ENCODE data around the gene GPR55.

The GPR55 gene

DNA sequence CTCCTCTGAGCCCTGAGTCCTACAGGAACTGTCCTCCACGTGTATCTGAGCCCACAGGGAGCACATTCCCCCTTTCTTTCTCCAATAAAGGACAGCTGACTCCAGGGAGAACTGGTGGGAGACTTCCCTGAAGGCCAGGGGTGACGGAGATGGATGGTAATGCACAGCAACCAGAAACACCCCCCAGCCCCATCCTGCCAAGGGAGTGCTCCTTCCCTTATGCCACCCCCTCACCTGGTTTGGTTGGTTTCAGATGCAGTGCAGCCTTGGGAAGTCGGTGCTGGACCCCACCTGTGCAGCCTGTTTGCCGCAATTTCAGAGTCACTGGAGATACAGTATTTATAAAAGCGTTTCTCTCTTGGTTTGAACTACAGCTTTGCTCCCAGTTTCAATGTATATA lies 24.0 kb downstream of the GPR55 start:
- no peak overlapping the region for H3K9ac ChIP-seq (ENCODE audit: low read length in 5 of 5)
- peaks cover 3 to 20% (median 10%) of the 10 kb centered on the region in 5 donors for H3K27me3 ChIP-seq (ENCODE audit: control insufficient read depth in 5 of 5, insufficient read depth in 4 of 5, low read length in 5 of 5)
- no peaks in the 10 kb centered on the region for H3K9me3 ChIP-seq (ENCODE audit: control insufficient read depth in 5 of 5, low read length in 5 of 5)
- H3K36me3 ChIP-seq (ENCODE audit: control insufficient read depth in 5 of 5, insufficient read depth in 5 of 5, low read length in 5 of 5) = no peaks in the 10 kb centered on the region
- H3K4me3 ChIP-seq (ENCODE audit: low read depth in 1 of 5, low read length in 5 of 5) = no peak overlapping the region
- no peak overlapping the region for H3K27ac ChIP-seq (ENCODE audit: low read depth, low read length)
- H3K4me1 ChIP-seq (ENCODE audit: control insufficient read depth in 5 of 5, insufficient read depth in 5 of 5, low read length in 5 of 5) = peaks cover 0 to 6% (median 0%) of the 10 kb centered on the region in 5 donors

DNA sequence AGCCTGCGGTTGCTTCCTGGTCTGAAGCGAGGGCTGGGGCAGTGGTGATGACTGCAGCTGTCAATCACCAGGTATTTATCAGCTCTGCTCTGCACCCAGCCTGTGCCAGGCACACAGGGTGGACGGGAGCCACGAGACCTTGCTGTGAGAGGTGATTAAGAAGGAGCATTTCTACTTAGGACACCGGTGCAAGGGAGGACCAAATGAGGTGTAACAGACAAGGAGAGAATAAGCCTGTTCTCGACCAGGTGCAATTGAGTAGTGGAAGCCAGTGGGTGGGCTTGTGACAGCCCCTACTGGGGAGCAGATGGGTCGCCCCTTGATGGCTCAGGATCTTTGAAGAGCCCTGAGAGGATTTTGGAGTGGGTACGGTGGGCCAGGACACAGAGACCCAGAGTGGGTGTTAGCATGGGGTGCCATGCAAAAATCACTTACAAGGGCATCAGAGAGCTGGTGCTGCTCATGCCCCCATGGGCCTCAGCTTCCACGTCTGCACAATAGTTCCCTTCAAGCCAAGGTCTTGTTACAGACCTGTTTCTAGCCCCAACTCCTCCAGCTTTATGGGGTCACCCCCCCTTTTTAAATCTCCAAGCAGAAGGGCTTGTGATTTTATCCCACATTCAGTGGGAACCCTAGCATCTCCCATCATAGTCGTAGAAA lies 24.6 kb downstream of the GPR55 start:
- H3K4me3 ChIP-seq (ENCODE audit: low read depth in 1 of 5, low read length in 5 of 5) = no peak overlapping the region
- no peaks in the 10 kb centered on the region for H3K36me3 ChIP-seq (ENCODE audit: control insufficient read depth in 5 of 5, insufficient read depth in 5 of 5, low read length in 5 of 5)
- H3K27me3 ChIP-seq (ENCODE audit: control insufficient read depth in 5 of 5, insufficient read depth in 4 of 5, low read length in 5 of 5) = peaks cover 3 to 22% (median 10%) of the 10 kb centered on the region in 5 donors
- H3K9me3 ChIP-seq (ENCODE audit: control insufficient read depth in 5 of 5, low read length in 5 of 5) = no peaks in the 10 kb centered on the region
- no peak overlapping the region for H3K27ac ChIP-seq (ENCODE audit: low read depth, low read length)
- H3K4me1 ChIP-seq (ENCODE audit: control insufficient read depth in 5 of 5, insufficient read depth in 5 of 5, low read length in 5 of 5) = peaks cover 0 to 6% (median 0%) of the 10 kb centered on the region in 5 donors
- no peak overlapping the region for H3K9ac ChIP-seq (ENCODE audit: low read length in 5 of 5)

DNA sequence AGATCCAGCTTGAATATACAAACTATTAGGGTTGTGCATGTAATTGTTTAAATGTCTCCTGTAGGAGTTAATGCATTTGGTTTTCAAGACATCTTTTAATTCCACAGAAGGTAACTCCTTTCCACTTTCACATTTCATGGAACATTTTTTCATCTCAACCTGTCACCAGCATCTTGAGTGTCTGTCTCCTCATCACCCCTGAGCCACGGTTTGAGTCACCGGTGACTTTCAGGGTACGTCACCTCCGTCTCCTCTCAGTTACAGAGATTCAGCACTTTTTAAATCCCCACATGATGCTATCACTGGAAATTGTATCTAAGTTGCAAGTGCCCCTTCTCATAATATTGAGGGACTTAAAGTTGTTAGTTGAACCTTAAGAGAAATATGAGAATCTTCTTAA lies 25.3 kb downstream of the GPR55 start:
- Histone ChIP-seq H3K4me1 (ENCODE audit: control insufficient read depth in 5 of 5, insufficient read depth in 5 of 5, low read length in 5 of 5) (peaks cover 0 to 6% (median 0%) of the 10 kb centered on the region in 5 donors), H3K27ac (ENCODE audit: low read depth, low read length) (no peak overlapping the region), H3K9me3 (ENCODE audit: control insufficient read depth in 5 of 5, low read length in 5 of 5) (no peaks in the 10 kb centered on the region)

DNA sequence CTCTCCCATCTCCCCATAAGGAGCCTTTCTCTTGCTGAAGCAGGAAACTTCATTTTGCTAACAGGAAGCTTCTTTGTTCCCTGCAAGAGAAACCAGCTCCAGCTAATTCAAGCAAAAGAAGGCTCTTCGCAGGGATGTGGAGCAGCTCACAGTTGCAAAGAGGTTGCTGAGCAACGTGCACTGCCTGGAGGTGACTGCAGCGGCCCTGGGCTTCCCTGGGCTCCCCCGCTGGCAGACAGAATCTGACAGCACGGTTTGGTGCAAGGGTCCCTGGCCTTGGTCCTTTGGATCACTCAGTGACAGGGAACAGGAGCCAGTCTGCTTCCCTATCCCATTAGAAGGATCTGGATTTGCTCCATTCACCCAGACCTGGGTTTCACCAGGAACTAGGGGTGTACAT lies 25.8 kb downstream of the GPR55 start:
- Histone ChIP-seq H3K4me1 (ENCODE audit: control insufficient read depth in 5 of 5, insufficient read depth in 5 of 5, low read length in 5 of 5) (peaks cover 0 to 6% (median 0%) of the 10 kb centered on the region in 5 donors), H3K27ac (ENCODE audit: low read depth, low read length) (no peak overlapping the region), H3K9me3 (ENCODE audit: control insufficient read depth in 5 of 5, low read length in 5 of 5) (no peaks in the 10 kb centered on the region), H3K4me3 (ENCODE audit: low read depth in 1 of 5, low read length in 5 of 5) (no peak overlapping the region), H3K27me3 (ENCODE audit: control insufficient read depth in 5 of 5, insufficient read depth in 4 of 5, low read length in 5 of 5) (peaks cover 3 to 26% (median 10%) of the 10 kb centered on the region in 5 donors), H3K36me3 (ENCODE audit: control insufficient read depth in 5 of 5, insufficient read depth in 5 of 5, low read length in 5 of 5) (no peaks in the 10 kb centered on the region), H3K9ac (ENCODE audit: low read length in 5 of 5) (no peak overlapping the region)

More for the DNA sequence above, 25.3 kb downstream of the GPR55 start:
- no peak overlapping the region for H3K4me3 ChIP-seq (ENCODE audit: low read depth in 1 of 5, low read length in 5 of 5)
- H3K9ac ChIP-seq (ENCODE audit: low read length in 5 of 5) = no peak overlapping the region
- no peaks in the 10 kb centered on the region for H3K36me3 ChIP-seq (ENCODE audit: control insufficient read depth in 5 of 5, insufficient read depth in 5 of 5, low read length in 5 of 5)
- peaks cover 3 to 23% (median 10%) of the 10 kb centered on the region in 5 donors for H3K27me3 ChIP-seq (ENCODE audit: control insufficient read depth in 5 of 5, insufficient read depth in 4 of 5, low read length in 5 of 5)

DNA sequence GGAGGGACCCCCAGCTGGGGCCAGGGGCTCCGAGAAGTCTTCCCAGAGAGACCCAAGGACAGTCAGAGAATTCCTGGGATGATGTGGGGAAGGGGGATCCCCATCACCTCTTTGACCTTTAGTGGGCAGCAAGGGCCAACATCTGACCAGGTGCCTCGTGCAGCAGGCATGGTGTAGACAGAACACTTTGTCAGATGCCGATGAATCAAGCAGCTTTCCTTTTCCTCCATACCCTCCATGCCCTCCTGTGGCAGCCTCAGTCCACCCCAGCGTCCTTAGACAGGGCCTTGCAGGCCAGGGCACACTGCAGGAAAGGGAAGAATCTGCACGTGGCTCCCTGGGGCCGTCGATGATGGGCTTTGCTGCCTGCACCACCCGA lies 26.3 kb downstream of the GPR55 start:
- peaks cover 4 to 31% (median 10%) of the 10 kb centered on the region in 5 donors for H3K27me3 ChIP-seq (ENCODE audit: control insufficient read depth in 5 of 5, insufficient read depth in 4 of 5, low read length in 5 of 5)
- H3K36me3 ChIP-seq (ENCODE audit: control insufficient read depth in 5 of 5, insufficient read depth in 5 of 5, low read length in 5 of 5) = no peaks in the 10 kb centered on the region
- H3K4me1 ChIP-seq (ENCODE audit: control insufficient read depth in 5 of 5, insufficient read depth in 5 of 5, low read length in 5 of 5) = peaks cover 0 to 6% (median 0%) of the 10 kb centered on the region in 5 donors
- H3K4me3 ChIP-seq (ENCODE audit: low read depth in 1 of 5, low read length in 5 of 5) = no peak overlapping the region
- H3K9me3 ChIP-seq (ENCODE audit: control insufficient read depth in 5 of 5, low read length in 5 of 5) = no peaks in the 10 kb centered on the region
- H3K9ac ChIP-seq (ENCODE audit: low read length in 5 of 5) = no peak overlapping the region
- H3K27ac ChIP-seq (ENCODE audit: low read depth, low read length) = no peak overlapping the region

DNA sequence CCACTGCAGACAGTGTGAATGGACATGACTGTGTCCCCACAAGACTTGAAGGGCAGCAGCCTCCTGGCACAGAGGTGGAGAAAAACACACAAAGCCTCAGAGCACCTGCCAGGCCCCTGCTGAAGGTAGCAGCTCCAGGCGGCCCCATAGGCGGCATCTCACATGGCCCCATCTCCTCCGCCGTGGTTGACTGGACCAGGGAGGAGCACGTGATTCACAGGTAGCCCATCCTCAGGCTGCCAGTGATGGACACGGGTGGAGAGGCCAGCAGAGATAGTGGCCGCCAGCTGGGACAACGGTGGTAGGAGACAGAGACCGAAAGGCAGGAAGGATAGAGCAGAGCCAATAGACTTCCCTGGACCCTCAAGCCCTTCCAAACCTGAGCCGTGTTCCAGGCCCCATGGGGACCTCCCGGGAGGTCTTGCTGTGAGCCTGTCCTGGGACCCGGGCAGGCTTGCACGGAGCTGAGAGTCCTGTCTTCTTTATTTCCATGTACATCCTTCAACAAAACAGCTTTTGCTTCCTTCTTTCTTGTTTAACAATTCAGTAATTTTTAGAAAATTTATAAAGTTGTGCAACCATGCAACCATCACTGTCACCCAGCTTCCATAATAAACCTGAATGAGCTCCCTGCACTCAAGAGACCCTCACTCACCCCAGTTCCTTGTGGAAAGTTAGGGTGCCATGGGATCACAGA lies 26.9 kb downstream of the GPR55 start:
- Histone ChIP-seq H3K27ac (ENCODE audit: low read depth, low read length) (no peak overlapping the region), H3K4me3 (ENCODE audit: low read depth in 1 of 5, low read length in 5 of 5) (no peak overlapping the region)

DNA sequence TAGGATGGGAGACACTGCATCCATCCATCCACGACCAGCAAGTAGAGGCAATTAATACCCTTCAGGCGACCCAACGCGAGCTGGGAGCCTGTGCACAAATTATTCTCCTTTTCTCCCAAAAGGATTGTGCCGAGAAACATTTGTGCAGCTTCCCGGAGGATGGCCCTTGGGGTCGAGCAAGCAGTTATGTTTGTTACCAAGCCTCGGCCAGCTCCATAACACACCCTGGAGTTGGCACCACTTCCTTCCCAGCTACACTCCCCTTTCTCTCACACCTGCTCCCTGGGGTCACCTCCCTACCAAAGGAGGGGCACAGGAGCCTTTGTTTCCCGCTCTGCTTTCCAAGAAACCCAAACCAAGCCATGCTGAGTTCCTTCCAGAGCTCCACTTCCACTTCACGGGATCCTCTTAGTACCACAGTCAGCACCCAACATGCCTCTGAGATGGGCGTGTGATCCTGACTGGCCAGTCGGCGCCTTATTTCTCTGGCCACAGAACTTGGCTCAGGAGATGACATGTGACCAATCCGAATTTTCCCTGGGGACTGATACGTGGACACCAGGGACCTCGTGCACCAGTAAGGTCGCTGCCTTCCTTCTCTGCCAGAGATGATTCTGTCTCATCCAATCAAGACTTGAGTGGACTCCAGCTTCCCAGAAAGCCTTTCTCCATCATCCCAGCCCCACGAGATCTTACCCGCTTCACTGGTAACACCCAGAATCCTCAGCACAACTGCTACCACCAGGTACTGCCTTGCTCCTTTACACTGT lies 28.5 kb downstream of the GPR55 start:
- Histone ChIP-seq H3K4me3 (ENCODE audit: low read depth in 1 of 5, low read length in 5 of 5) (no peak overlapping the region), H3K9me3 (ENCODE audit: control insufficient read depth in 5 of 5, low read length in 5 of 5) (peaks cover 3 to 5% (median 3%) of the 10 kb centered on the region in 5 donors), H3K36me3 (ENCODE audit: control insufficient read depth in 5 of 5, insufficient read depth in 5 of 5, low read length in 5 of 5) (no peaks in the 10 kb centered on the region), H3K27ac (ENCODE audit: low read depth, low read length) (no peak overlapping the region), H3K9ac (ENCODE audit: low read length in 5 of 5) (no peak overlapping the region), H3K4me1 (ENCODE audit: control insufficient read depth in 5 of 5, insufficient read depth in 5 of 5, low read length in 5 of 5) (peaks cover 0 to 6% (median 0%) of the 10 kb centered on the region in 5 donors), H3K27me3 (ENCODE audit: control insufficient read depth in 5 of 5, insufficient read depth in 4 of 5, low read length in 5 of 5) (peaks cover 10 to 42% (median 15%) of the 10 kb centered on the region in 5 donors)

More for the DNA sequence above, 26.9 kb downstream of the GPR55 start:
- Histone ChIP-seq H3K9ac (ENCODE audit: low read length in 5 of 5) (no peak overlapping the region), H3K36me3 (ENCODE audit: control insufficient read depth in 5 of 5, insufficient read depth in 5 of 5, low read length in 5 of 5) (no peaks in the 10 kb centered on the region), H3K4me1 (ENCODE audit: control insufficient read depth in 5 of 5, insufficient read depth in 5 of 5, low read length in 5 of 5) (peaks cover 0 to 6% (median 0%) of the 10 kb centered on the region in 5 donors), H3K9me3 (ENCODE audit: control insufficient read depth in 5 of 5, low read length in 5 of 5) (no peaks in the 10 kb centered on the region), H3K27me3 (ENCODE audit: control insufficient read depth in 5 of 5, insufficient read depth in 4 of 5, low read length in 5 of 5) (peaks cover 7 to 35% (median 11%) of the 10 kb centered on the region in 5 donors)

DNA sequence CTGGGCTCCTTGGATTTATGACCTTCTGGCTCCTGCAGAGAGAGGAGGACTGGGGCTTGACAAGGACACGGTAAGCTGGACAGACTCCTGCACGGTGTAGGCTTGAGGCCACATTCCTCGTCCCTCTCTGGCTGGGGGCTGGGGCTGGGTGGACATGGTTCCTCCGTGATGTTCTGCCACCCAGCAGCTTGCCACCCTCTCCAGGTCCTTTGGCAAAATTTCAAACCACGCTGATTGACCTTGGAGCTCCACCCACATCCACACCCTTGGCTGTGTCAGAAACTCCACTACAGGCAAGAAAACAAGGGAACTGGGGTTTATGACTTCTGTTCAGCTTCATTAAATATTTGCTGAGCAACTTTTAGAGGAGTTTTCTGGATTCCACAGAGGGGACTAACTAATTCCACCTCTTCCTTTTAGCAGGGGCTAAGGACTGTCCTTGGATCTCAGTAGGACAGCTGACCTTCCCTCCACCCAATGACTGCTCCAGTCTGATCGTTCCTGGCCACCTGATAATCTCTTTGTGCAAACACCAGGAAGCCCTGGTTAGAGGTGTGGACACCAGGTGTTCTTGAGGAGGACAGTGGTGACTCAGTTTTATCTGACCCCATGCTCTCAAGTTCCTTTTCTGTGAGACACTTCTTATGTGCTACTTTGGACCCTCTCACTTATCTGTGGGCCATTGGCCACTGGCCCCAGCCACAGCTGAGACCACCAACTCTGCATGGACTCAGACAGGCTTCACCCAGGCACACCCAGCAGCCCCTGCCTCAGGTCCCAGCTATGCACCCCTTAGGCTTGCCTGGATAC lies 29.3 kb downstream of the GPR55 start:
- Histone ChIP-seq H3K27me3 (ENCODE audit: control insufficient read depth in 5 of 5, insufficient read depth in 4 of 5, low read length in 5 of 5) (peaks cover 5 to 41% (median 16%) of the 10 kb centered on the region in 5 donors), H3K9ac (ENCODE audit: low read length in 5 of 5) (no peak overlapping the region), H3K4me1 (ENCODE audit: control insufficient read depth in 5 of 5, insufficient read depth in 5 of 5, low read length in 5 of 5) (peaks cover 0 to 6% (median 0%) of the 10 kb centered on the region in 5 donors), H3K9me3 (ENCODE audit: control insufficient read depth in 5 of 5, low read length in 5 of 5) (peaks cover 3 to 5% (median 3%) of the 10 kb centered on the region in 5 donors), H3K36me3 (ENCODE audit: control insufficient read depth in 5 of 5, insufficient read depth in 5 of 5, low read length in 5 of 5) (no peaks in the 10 kb centered on the region), H3K27ac (ENCODE audit: low read depth, low read length) (no peak overlapping the region), H3K4me3 (ENCODE audit: low read depth in 1 of 5, low read length in 5 of 5) (no peak overlapping the region)

All from subcutaneous abdominal adipose tissue (tissue), 5 donors.